Measurements from ENCODE around the gene TLR7. TPM values are rescaled to one million over a fixed set of nuclear protein-coding genes. Genes with fewer than 3 reads are reported as not detected.

Gene TLR7
- total and polyA plus RNA-seq, 11 donors: 0.04 to 6.7 (median 0.47) TPM; not detected in 1

DNA sequence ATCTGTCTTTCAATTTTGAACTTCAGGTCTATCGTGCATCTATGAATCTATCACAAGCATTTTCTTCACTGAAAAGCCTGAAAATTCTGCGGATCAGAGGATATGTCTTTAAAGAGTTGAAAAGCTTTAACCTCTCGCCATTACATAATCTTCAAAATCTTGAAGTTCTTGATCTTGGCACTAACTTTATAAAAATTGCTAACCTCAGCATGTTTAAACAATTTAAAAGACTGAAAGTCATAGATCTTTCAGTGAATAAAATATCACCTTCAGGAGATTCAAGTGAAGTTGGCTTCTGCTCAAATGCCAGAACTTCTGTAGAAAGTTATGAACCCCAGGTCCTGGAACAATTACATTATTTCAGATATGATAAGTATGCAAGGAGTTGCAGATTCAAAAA lies 19.7 kb downstream of the TLR7 start:
- WGBS, 4 donors: 89 to 94% (median 92%) methylated on average over 3 of the region's 3 CpGs
- Histone ChIP-seq H3K27ac (no peak overlapping the region), H3K36me3 (no peaks in the 10 kb centered on the region), H3K9me3 (no peaks in the 10 kb centered on the region), H3K4me1 (peaks cover 0 to 11% (median 0%) of the 10 kb centered on the region in 12 donors), H3K4me3 (no peak overlapping the region), H3K27me3 (peaks cover 0 to 18% (median 0%) of the 10 kb centered on the region in 9 donors)
- DNase-seq (no peak), ATAC-seq (no peak)
- TF ChIP-seq, protein P1, sequence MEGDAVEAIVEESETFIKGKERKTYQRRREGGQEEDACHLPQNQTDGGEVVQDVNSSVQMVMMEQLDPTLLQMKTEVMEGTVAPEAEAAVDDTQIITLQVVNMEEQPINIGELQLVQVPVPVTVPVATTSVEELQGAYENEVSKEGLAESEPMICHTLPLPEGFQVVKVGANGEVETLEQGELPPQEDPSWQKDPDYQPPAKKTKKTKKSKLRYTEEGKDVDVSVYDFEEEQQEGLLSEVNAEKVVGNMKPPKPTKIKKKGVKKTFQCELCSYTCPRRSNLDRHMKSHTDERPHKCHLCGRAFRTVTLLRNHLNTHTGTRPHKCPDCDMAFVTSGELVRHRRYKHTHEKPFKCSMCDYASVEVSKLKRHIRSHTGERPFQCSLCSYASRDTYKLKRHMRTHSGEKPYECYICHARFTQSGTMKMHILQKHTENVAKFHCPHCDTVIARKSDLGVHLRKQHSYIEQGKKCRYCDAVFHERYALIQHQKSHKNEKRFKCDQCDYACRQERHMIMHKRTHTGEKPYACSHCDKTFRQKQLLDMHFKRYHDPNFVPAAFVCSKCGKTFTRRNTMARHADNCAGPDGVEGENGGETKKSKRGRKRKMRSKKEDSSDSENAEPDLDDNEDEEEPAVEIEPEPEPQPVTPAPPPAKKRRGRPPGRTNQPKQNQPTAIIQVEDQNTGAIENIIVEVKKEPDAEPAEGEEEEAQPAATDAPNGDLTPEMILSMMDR (IDR thresholded peaks at IDR 0.05): no peak
- TF ChIP-seq POLR2A (IDR thresholded peaks at IDR 0.05): no peak
- intact Hi-C loops (cut with DNase I): no loop called here

DNA sequence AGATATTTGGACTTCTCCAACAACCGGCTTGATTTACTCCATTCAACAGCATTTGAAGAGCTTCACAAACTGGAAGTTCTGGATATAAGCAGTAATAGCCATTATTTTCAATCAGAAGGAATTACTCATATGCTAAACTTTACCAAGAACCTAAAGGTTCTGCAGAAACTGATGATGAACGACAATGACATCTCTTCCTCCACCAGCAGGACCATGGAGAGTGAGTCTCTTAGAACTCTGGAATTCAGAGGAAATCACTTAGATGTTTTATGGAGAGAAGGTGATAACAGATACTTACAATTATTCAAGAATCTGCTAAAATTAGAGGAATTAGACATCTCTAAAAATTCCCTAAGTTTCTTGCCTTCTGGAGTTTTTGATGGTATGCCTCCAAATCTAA lies 20.3 kb downstream of the TLR7 start:
- Histone ChIP-seq H3K4me1 (peaks cover 0 to 13% (median 0%) of the 10 kb centered on the region in 12 donors), H3K27ac (no peak overlapping the region), H3K27me3 (peaks cover 0 to 18% (median 0%) of the 10 kb centered on the region in 9 donors), H3K9me3 (no peaks in the 10 kb centered on the region), H3K4me3 (no peak overlapping the region), H3K36me3 (no peaks in the 10 kb centered on the region)
- ATAC-seq: no peak
- no peak for DNase-seq
- WGBS, 4 donors: 68 to 88% (median 82%) methylated on average over 2 of the region's 2 CpGs
- intact Hi-C loops (cut with DNase I): no loop called here
- TF ChIP-seq, protein P1 (IDR thresholded peaks at IDR 0.05): no peak
- TF ChIP-seq POLR2A (IDR thresholded peaks at IDR 0.05): no peak

DNA sequence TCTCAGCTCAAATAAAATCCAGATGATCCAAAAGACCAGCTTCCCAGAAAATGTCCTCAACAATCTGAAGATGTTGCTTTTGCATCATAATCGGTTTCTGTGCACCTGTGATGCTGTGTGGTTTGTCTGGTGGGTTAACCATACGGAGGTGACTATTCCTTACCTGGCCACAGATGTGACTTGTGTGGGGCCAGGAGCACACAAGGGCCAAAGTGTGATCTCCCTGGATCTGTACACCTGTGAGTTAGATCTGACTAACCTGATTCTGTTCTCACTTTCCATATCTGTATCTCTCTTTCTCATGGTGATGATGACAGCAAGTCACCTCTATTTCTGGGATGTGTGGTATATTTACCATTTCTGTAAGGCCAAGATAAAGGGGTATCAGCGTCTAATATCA lies 20.9 kb downstream of the TLR7 start:
- peaks cover 0 to 17% (median 0%) of the 10 kb centered on the region in 12 donors for H3K4me1 ChIP-seq
- no peak overlapping the region for H3K4me3 ChIP-seq
- WGBS, 4 donors: 64 to 86% (median 73%) methylated on average over 3 of the region's 3 CpGs

DNA sequence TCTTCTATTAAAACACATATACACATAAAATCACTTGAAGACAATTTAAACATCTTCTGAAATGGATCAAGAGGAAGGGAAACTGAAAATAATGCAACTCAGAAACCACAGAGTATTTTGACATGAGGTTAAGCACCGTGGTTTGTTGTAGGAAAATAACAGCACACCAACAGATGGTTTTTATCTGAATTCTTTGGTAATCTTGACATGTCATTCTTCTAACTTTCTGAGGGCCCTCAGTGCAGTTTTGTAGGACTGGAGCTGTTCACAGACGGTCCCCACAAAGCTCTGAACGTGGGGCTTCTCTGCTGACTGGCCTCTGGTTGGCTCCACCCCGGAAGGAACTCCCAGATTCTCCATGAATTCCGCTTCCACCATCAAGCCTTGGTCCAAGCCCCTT lies 23.6 kb downstream of the TLR7 start:
- H3K4me1 ChIP-seq: peaks cover 0 to 18% (median 0%) of the 10 kb centered on the region in 12 donors
- DNase-seq: no peak
- H3K36me3 ChIP-seq: no peaks in the 10 kb centered on the region
- TF ChIP-seq, protein P1 (IDR thresholded peaks at IDR 0.05): no peak
- WGBS, 4 donors: 43 to 53% (median 45%) methylated on average over 5 of the region's 5 CpGs
- no peak for ATAC-seq
- H3K4me3 ChIP-seq: no peak overlapping the region
- H3K27me3 ChIP-seq: no peaks in the 10 kb centered on the region
- H3K27ac ChIP-seq: peak overlapping the region in 1 of 12 donors; percentile 67
- intact Hi-C loops (cut with DNase I): loop anchor here in 8 of 10 donors (5.0 to 10.0 kb wide), 2 partner anchors 76 to 78 kb away; no protein-coding TSS in a partner anchor
- no peaks in the 10 kb centered on the region for H3K9me3 ChIP-seq

More for the DNA sequence above, 20.9 kb downstream of the TLR7 start:
- TF ChIP-seq, protein P1 (IDR thresholded peaks at IDR 0.05): no peak
- TF ChIP-seq POLR2A (IDR thresholded peaks at IDR 0.05): no peak
- intact Hi-C loops (cut with DNase I): no loop called here
- ATAC-seq (no peak), DNase-seq (no peak)
- Histone ChIP-seq H3K9me3 (no peaks in the 10 kb centered on the region), H3K27ac (no peak overlapping the region), H3K36me3 (no peaks in the 10 kb centered on the region), H3K27me3 (peaks cover 0 to 18% (median 0%) of the 10 kb centered on the region in 9 donors)

All from heart left ventricle (tissue), 16 donors.